ENCODE results near the gene FIP1L1.
"Not testable (repeated sequence)": the region's sequence is repeated elsewhere in the genome, so short reads cannot be mapped to it uniquely, and the experiment has no call there.

DNA sequence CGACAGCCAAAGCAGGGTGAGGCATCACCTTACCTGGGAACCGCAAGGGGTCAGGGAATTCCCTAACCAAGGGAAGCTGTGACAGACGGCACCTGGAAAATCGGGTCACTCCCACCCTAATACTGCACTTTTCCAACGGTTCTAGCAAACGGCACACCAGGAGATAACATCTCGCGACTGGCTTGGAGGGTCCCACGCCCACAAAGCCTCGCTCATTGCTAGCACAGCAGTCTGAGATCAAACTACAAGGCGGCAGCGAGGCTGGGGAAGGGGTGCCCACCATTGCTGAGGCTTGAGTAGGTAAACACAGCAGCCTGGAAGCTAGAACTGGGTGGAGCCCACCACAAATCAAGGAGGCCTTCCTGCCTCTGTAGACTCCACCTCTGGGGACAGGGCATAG lies 37.3 kb upstream of the FIP1L1 start:
- TF ChIP-seq, protein P1, sequence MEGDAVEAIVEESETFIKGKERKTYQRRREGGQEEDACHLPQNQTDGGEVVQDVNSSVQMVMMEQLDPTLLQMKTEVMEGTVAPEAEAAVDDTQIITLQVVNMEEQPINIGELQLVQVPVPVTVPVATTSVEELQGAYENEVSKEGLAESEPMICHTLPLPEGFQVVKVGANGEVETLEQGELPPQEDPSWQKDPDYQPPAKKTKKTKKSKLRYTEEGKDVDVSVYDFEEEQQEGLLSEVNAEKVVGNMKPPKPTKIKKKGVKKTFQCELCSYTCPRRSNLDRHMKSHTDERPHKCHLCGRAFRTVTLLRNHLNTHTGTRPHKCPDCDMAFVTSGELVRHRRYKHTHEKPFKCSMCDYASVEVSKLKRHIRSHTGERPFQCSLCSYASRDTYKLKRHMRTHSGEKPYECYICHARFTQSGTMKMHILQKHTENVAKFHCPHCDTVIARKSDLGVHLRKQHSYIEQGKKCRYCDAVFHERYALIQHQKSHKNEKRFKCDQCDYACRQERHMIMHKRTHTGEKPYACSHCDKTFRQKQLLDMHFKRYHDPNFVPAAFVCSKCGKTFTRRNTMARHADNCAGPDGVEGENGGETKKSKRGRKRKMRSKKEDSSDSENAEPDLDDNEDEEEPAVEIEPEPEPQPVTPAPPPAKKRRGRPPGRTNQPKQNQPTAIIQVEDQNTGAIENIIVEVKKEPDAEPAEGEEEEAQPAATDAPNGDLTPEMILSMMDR (conservative IDR thresholded peaks at IDR 0.05; ENCODE audit: low read length): not testable (repeated sequence)
- TF ChIP-seq EZH2phosphoT487 (IDR thresholded peaks at IDR 0.05; ENCODE audit: borderline replicate concordance): not testable (repeated sequence)

All from Loucy (cell line).